GM19035 (cell line): Measurements from ENCODE around the gene SLC35G3.
"Not testable (repeated sequence)": the region's sequence is repeated elsewhere in the genome, so short reads cannot be mapped to it uniquely, and the experiment has no call there.

Experiments
- ATAC-seq: cut with Tn5 transposase; IDR thresholded peaks from one replicate; pipeline ENCODE4 v1.9.1; 2021; ENCODE audit not compliant: unreplicated experiment

The SLC35G3 gene

GRCh38 chr17:35212668-35213067, 18.5 kb upstream of the SLC35G3 start:
- no peak for ATAC-seq

GRCh38 chr17:35210741-35211140, 16.5 kb upstream of the SLC35G3 start:
- ATAC-seq: no peak

GRCh38 chr17:35202582-35202981, 8.4 kb upstream of the SLC35G3 start:
- not testable (repeated sequence) for ATAC-seq

GRCh38 chr17:35195062-35195461, 869 bp upstream of the SLC35G3 start:
- not testable (repeated sequence) for ATAC-seq

GRCh38 chr17:35192708-35193107, 1.5 kb downstream of the SLC35G3 start:
- ATAC-seq: no peak

GRCh38 chr17:35191001-35191695, 3.0 kb downstream of the SLC35G3 start:
- ATAC-seq: no peak

GRCh38 chr17:35189291-35189690, 4.9 kb downstream of the SLC35G3 start:
- ATAC-seq: no peak

GRCh38 chr17:35188111-35188510, 6.1 kb downstream of the SLC35G3 start:
- no peak for ATAC-seq

- ATAC-seq: no peak
Measured at GRCh38 chr17:35187481-35187880, 6.7 kb downstream of the SLC35G3 start.

- no peak for ATAC-seq
Measured at GRCh38 chr17:35185849-35186248, 8.3 kb downstream of the SLC35G3 start.

GRCh38 chr17:35184274-35184673, 9.9 kb downstream of the SLC35G3 start:
- ATAC-seq: no peak

GRCh38 chr17:35183332-35183731, 10.9 kb downstream of the SLC35G3 start:
- ATAC-seq: no peak

GRCh38 chr17:35179379-35179778, 14.8 kb downstream of the SLC35G3 start:
- not testable (repeated sequence) for ATAC-seq

- ATAC-seq: no peak
Measured at GRCh38 chr17:35176897-35177296, 17.3 kb downstream of the SLC35G3 start.

GRCh38 chr17:35175638-35176415, 18.4 kb downstream of the SLC35G3 start:
- no peak for ATAC-seq

GRCh38 chr17:35174835-35175334, 19.3 kb downstream of the SLC35G3 start:
- no peak for ATAC-seq

- not testable (repeated sequence) for ATAC-seq
Measured at GRCh38 chr17:35172321-35172720, 21.9 kb downstream of the SLC35G3 start.

GRCh38 chr17:35171834-35172233, 22.4 kb downstream of the SLC35G3 start:
- ATAC-seq: no peak

GRCh38 chr17:35170968-35171771, 23.0 kb downstream of the SLC35G3 start:
- no peak for ATAC-seq

- ATAC-seq: no peak
Measured at GRCh38 chr17:35169835-35170363, 24.3 kb downstream of the SLC35G3 start.

- ATAC-seq: no peak
Measured at GRCh38 chr17:35167666-35168065, 26.5 kb downstream of the SLC35G3 start.
